ENCODE data around the gene WNT6. TPM values are rescaled to one million over a fixed set of nuclear protein-coding genes. Genes with fewer than 3 reads are reported as not detected.

WNT6 gene
- total RNA-seq, 1 experiment from 2014 or later = 1.4 TPM

DNA sequence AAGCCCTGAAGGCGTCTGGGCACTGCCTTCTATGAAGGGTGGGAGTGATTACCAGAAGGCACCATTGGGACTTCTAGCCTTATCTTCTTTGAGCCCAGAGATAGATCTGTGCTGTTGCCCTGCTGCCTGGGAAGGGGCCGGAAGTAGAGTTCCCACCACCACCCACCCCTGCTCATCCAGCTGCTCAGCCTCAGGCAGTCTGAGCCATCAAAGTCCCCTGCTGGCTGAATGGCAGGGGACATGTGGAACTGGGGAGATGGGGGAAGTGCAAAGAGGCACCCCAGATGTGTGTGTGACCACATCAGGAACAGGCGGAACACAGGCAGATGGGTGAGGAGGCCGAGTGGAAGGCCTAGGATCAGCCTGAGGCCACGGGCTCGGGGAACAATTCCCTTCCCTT lies 17.7 kb downstream of the WNT6 start:
- POLR2A ChIA-PET = interaction anchor here (2.0 kb wide), 1 partner anchor 18 kb away, joined by 7 read pairs; no protein-coding TSS in a partner anchor
- Histone ChIP-seq H3K9me3 (ENCODE audit: control insufficient read depth in 1 of 2, insufficient read depth in 1 of 2, low read depth in 1 of 2, low read length in 2 of 2) (no peaks in the 10 kb centered on the region), H3K9ac (ENCODE audit: low read length) (no peak overlapping the region), H3K27ac (ENCODE audit: low read depth, low read length) (no peak overlapping the region), H3K9me2 (ENCODE audit: insufficient read depth) (no peaks in the 10 kb centered on the region), H3K36me3 (ENCODE audit: control insufficient read depth in 1 of 2, insufficient read depth in 2 of 2, low read length in 2 of 2) (no peaks in the 10 kb centered on the region), H3K4me3 (replicated peaks in 1 of 2; ENCODE audit: low read depth in 1 of 2, low read length in 2 of 2) (no peak overlapping the region), H4K20me1 (ENCODE audit: insufficient read depth) (no peaks in the 10 kb centered on the region), H3K4me1 (ENCODE audit: control insufficient read depth in 1 of 2, insufficient read depth in 2 of 2, low read length in 2 of 2) (peaks cover 5 to 14% of the 10 kb centered on the region in 2 experiments; a peak in 3 of 4 replicates), H2AFZ (ENCODE audit: low read depth, low read length, poor library complexity, severe bottlenecking) (no peak overlapping the region), H3K27me3 (ENCODE audit: insufficient read depth, low read length) (no peaks in the 10 kb centered on the region), H3K79me2 (ENCODE audit: insufficient read depth, low read length) (no peaks in the 10 kb centered on the region), H3K4me2 (ENCODE audit: low read length) (no peak overlapping the region)
- intact Hi-C loops (cut with micrococcal nuclease) = loop anchor here (2.0 to 5.0 kb wide), 3 partner anchors 103 to 240 kb away; no protein-coding TSS in a partner anchor
- BruUV-seq (replicated peaks) = no TSS peak
- RAD21 ChIA-PET (ENCODE audit: low non-redundant PET in 1 of 2, low total read pairs in 2 of 2, uncharacterized antibody in 2 of 2, unreplicated experiment in 2 of 2) = interaction anchor here (3.0 to 3.4 kb wide), 2 partner anchors 20 to 21 kb away, joined by 30 to 48 read pairs; no protein-coding TSS in a partner anchor
- CTCF ChIA-PET = interaction anchor here (1.2 to 15.1 kb wide), 9 partner anchors 8 to 277 kb away, joined by 3 to 278 read pairs (median 7); no protein-coding TSS in a partner anchor
- ATAC-seq (no peak), DNase-seq (ENCODE audit: low read depth, low spot score) (no peak)
- TF ChIP-seq, protein P1, sequence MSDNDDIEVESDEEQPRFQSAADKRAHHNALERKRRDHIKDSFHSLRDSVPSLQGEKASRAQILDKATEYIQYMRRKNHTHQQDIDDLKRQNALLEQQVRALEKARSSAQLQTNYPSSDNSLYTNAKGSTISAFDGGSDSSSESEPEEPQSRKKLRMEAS (IDR thresholded peaks at IDR 0.05) = no peak
- no peak for TF ChIP-seq CTCF (IDR thresholded peaks at IDR 0.05 in 2 of 3, conservative IDR thresholded peaks at IDR 0.05 in 1 of 3; ENCODE audit: borderline replicate concordance in 1 of 3, insufficient read depth in 1 of 3, low read depth in 2 of 3, low read length in 2 of 3)
- no peak for TF ChIP-seq CEBPB (IDR thresholded peaks at IDR 0.05; ENCODE audit: low read depth)
- no peak for TF ChIP-seq REST (IDR thresholded peaks at IDR 0.05; ENCODE audit: low read depth)
- TF ChIP-seq EGR1 (IDR thresholded peaks at IDR 0.05; ENCODE audit: low read depth) = no peak

All from HCT116 (cell line).